C1 segment of cervical spinal cord (tissue), 14 donors: ENCODE results near the gene TEX2.
A peak's percentile ranks its signal among the peaks of the same experiment; 100 is the strongest.
"Not testable (repeated sequence)": the region's sequence is repeated elsewhere in the genome, so short reads cannot be mapped to it uniquely, and the experiment has no call there.

Experiments used
- DNase-seq, 14 donors: peaks; one replicate each; lab custom pipeline; 2025; lab: John Stamatoyannopoulos, UW

The TEX2 gene

DNA sequence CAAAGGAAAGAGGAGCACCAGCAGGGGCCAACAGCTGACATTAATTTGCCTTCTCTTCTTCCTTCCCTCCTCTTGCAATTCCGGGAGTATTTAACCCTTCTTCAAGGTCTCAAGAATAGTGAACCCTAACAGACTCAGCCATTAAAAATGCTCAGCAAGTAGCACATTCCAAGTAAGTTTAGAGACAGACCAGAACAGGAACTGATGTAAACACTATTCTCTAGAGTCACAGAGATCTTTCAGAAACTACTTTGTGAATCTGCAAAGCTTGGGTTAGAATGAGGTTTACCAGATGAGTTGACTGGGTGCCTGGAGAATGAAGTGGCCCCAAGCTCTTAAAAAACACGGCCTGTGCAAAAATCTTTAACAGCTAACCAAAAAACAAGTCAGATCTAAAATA is 50.9 kb downstream of the TEX2 start:
- no peak for DNase-seq

DNA sequence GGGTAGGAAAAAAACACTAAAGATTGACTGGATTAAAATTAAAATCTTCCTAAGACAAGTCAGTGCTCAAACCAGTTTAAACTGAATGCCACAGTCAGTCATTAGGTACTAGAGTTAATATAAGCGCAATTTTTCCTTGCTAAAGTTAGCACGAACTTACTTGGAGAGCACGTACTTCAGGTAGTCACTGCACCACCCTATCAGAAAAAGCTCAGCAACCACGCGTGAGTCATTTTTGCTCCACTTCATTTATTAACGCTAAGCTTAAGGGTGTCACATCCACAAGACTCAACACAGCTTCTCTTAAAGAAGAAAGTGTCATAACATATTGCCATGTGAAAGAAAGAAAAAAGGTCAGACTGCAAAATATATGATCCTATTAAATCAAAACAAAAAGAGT is 53.1 kb downstream of the TEX2 start:
- DNase-seq, result no peak

DNA sequence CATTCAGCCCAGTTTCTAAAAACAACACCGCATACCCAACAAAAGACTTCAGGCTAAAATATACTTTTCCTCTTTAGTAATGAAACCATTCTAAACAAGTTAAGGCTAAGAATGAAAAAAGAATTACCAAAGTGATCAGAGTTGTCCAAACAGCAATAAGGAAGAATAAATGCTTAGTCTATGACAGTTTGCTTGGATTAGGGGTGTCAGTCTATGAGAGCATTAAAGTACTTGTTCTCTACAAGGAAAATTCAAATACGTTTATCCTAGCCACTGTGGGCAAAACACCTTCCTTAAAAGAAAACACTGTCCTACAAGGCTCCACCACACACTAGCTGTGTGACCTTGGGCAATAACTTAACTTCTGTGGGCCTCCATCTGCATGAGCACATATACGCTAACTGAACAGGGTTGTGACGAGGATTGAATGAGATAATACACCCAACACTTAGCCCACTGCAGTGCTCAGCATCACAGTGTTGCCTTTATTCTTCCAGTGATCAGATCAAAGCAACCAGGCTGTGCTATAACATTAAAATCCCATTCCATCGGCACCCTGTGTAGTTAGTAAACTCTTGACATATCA is 53.6 kb downstream of the TEX2 start:
- no peak for DNase-seq

DNA sequence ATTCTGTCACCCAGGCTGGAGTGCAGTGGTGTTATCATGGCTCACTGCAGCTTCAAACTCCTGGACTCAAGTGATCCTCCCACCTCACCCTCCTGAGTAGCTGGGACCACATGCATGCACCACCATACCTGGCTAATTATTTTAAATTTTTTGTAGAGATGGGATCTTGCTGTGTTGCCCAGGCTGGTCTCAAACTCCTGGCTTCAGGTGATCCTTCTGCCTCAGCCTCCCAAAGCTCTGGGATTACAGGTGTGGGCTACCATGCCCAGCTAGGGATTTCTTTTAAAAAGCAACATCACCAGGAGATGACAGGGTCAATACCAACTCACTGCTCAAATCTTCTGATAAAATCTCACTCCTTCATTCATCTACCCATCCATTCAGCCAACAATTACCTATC is 54.4 kb downstream of the TEX2 start:
- not testable (repeated sequence) for DNase-seq

DNA sequence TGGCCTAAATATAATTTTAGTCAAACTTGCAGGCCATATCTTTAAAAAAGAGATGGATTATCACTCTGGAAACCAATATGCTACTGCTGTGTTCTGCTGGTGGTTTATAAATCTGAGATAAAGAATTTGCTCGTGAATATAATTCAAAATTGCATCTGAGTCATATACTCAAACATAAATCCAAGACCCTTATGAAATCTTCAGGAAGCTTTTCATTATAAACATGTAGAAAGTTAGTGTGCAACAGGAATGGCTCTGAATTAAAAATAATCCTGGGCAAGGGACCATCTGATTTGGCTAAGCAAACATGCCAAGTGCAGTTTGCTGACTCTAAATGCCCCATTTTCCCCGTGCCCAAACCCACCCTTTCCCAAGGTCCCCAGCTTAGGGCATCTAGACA is 57.3 kb downstream of the TEX2 start:
- DNase-seq, result no peak

DNA sequence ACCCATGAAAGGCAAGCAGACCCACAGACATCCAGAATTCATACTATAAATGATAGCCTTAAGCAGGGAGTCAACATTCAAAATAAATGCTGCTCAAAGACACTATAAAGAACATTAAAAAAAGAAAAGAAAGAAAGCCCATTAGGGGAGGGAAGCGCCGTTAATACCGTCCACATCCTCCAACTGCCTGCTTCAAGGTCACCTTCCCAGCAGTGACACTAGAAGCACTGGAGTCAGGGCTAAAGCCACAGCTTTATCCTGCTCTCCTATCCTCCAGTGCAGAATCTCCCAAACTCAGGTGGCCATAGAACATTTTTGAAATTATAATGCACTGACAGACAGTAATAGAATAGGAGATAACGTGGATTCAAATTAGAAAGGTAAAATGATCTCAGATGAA is 59.4 kb downstream of the TEX2 start:
- DNase-seq, result no peak

DNA sequence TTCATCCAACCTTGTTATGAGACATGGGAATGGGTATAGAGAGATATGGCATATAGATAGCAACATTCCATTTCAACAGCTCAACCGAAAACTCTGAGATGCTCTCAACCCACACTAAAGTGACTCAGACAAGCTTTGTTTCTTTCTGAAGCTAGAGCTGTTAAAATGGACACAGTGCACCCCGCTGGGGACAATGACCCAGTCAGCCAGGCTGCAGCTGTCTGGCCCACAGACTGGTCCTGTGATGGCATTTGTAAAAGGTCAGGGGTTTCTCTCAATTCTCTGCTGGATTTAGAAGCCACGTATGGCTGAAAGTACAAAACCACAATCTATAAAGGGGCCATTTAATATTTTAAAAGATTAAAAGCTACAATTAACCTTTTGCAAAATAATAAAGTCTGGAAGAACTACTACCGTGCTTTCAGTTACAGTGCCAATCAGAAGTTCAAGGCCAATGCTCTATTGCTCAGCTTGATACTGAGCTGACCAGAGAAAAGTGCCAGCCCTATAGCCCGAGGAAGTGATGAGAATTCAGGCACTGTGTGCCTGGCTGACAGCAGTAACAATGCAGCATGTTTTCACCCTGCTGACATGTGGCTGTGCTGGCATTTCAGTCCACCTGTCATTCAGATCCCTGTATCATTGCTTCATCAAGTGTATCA is 60.2 kb downstream of the TEX2 start:
- peak in 11 of 14 donors; percentile 10 to 71 (median 48) for DNase-seq

DNA sequence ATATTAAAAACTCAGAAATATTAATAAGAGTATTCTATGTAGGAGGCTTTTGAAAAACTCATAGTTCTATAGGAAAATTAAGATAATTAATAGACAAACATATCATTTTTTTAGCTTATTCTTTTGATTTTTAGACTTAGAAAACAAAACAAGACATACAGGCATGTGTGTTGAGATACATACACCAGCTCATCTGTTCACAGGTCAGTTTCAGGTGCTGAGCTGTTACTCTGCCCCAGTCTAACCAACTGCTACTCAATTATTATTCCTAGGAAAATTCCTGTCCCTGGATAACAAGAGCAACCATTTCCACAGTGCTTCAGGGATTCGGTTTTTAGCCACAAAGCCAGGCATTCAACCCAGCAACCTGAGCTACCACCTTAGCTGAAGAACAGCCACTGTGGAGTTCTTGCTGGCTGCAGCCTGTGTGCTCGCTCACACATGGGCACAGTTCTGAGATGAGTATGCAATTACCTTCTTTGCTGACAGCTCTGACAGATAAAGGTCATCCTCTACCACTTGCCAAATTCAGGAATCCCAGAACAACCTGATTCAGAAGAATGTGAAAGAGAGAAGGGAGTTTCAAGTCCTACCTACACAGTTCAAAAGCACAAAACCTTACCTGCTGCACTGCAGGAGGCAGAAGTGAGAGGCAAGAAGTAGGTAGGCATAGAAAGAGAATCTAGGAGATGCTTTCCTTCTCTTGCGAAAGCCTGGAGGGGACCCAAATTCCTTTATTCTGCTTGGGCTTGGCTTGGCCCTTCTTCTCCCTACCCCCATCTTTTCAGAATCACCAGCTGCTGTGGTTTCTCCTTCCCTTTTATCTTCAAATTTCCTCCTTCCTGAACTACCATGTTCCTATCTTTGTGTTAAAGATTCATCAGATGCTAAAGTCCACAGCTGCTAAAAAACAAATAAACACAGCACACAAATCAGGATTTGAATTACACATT is 62.7 kb downstream of the TEX2 start:
- peak in 2 of 14 donors; percentile 12 to 52 for DNase-seq

DNA sequence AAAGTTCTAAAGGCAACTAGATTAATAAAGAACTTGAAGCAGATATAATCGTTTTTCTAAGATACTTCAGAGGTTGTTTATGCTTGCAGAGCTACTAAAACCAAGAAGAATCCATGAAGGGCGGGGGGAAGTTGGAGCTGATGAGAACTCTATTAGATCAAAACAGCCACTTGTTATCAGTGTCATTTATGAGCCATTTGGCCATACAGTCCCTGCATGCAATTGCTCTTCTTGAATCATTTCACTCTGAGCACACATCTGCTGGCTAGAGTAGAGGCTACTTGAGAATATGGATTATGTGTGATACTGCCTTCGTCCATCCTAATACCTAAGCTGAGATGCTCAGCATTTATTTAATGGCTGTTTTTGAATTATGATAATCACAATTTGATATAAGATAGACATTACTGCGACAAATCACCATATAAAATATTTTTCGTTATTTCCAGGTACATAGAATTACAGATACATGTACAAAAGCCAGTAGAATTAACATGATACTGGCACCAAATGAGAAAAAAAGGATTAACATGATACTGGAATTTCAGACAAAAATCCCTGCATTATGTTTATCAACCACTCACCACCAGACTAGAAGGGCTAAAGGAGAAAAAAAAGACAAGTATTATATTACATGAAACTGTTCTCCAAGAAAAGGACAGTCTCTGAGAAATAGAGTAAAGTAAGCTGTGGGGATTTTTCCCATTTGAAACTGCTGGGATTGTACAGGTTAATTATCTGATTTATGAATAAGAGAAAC is 64.5 kb downstream of the TEX2 start:
- no peak for DNase-seq

DNA sequence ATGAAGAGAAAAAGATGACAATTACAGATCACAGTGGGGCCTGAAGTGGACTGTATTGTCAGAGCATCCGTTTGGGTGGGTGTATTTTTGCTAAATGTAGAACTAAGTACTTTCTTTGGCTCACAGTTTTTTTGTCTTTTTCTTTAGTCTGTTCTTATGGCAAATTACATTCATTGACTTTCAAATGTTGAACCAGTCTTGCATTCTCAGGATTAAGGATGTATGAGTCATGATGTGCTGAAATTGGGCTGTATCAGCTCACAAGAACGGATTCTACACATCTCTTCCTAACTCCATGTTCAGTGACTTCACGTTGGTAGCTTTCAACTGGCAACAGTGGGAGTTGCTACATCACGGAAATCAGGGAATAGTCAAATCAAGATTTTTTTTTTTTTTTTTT is 66.5 kb downstream of the TEX2 start:
- no peak for DNase-seq

DNA sequence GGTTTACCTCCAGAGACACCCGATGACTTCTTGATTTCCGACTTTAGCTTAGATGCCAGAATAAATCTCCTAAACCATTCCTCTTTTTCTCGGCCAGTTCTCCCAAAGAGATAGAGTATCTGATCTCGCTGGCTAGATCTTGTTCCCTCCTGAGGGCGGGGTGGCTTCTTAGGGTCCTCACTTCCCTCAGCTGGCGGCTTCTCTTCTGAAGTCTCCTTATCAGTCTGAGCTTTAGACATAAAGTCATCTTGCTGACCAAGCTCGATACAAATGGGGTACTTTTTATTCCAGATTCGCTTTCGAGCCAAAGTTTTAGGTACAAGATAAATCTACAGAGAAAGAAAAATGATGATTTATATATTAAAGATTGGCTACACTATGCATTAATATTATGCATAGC is 69.5 kb downstream of the TEX2 start:
- no peak for DNase-seq

DNA sequence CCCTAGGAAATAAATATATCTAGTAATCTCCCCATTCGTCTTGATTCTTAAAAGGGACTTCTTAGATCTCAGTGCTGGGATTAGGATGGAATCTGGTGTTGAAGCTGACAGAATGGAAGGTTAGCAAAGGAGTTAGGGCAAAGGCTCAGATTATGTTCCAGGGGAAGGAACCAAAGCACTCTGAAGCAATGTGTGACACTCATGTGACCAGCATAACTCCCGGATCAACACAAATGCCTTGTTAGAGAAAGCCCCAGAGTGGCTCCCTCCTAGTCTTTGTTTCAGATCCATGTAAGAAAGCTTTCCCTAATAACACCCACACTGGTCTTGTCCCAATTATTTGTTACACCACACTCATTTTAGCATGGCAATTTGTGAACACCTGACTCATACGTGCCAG is 70.5 kb downstream of the TEX2 start:
- DNase-seq, result peak in 1 of 14 donors; percentile 12

DNA sequence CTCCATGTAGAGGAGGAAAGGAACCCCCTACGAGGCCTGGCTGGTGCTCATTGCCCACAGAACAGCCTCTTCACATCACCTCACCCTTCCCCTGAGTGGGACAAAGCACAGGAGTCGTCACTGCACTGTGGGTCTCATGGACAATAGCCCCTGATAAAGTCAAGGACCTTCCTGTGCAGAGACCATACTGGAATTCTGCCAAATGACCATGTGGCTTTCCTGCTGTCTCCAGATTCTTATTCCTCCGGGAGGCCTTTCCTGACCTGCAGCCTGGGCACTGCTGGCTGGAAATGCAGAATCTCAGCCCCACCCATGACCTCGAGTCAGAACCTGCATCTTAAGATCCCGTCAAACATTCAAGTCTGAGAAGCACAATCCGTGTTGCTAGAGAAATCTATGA is 72.6 kb downstream of the TEX2 start:
- DNase-seq, result no peak

DNA sequence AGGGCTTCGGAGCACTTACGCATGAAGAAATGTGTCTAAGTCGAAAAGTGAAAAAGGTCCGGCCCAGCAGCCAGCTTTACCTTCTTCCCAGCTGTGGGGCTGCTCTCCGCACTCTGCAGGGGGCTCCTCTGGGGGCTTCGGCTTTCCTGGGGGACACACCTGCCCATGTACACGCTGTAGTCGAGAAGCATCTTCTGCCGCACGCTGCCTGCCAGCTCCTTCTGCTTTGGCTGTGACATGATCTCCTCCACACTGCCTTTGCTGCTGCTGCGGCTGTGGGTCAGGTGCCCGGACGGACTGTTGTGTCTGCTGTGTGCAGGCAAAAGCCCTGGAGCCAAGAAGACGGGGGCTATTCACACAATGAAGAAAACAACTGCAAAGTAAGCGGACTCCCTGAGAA is 75.0 kb downstream of the TEX2 start:
- DNase-seq, result no peak

DNA sequence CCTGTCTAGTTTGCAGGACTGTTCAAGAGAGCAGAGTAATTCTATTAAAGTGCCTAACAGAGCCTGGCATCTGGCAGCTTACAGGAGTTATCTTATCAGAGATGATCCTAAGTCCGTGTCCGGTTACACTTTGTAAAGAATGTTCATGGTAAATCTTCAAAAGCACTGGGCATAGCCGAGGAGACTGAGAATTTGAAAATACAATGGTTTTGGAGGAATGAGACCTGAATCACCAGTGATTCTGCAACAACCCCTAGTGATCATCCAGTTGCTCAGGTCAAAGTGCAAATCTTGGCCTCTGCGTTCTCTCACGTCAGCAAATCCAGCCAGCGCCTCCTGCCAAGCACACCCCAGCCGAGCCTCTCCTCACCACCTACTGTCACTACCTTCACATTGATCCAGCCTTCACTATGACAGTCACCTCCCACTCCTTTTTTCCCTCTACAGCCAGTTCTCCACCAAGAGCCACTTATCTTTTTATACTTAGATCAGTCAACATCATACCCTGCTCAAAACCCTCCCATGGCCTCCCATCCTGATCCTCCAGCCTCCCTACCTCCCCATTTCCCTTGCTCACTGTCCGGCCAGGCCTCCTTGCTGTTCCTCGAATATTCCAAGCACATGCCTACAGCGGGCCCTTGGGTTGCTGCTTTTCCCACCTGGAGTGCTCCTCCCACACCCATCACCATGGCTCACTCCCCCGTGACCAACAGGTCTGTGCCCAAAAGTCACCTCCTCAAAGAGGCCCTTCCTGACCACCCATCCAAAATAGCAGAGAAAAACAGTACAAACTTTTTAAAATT is 75.8 kb downstream of the TEX2 start:
- no peak for DNase-seq

DNA sequence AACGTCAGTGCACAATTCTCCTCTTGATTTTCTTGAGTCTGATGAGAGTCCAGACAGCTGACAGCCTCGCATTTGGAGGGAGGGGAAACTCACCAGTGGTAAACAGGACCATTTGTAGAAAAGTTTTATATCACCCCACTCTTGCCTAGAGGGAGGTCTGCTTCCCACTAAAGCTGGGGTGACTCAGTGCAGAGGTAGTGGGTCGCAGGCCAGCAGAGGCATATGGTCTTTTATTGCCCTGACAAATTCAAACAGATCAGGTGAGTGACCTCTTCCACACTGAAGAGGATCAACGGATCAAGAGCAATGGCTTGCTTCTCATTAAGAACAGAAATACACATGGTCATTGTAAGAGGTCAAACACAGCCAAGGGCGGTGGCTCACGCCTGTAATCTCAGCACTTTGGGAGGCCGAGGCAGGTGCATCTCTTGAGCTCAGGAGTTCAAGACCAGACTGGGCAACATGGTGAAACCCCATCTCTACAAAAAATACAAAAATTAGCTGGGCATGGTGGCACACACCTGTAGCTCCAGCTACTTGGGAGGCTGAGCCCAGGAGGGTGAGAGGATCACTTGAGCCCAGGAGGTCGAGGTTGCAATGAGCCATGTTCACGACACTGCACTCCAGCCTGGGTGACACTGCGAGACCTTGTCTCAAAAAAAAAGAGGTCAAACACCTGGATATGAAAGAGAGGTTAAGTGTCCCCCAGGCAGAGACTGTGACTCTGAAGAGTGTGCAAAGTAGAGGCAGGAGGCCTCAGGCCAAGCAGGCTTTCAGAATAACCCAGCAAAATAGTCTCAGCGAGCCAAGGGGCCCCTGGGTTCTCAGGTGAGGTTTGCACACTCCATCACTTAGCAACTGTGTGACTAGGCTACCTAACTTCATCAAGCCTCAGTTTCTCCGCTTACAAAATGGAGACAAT is 76.6 kb downstream of the TEX2 start:
- no peak for DNase-seq

DNA sequence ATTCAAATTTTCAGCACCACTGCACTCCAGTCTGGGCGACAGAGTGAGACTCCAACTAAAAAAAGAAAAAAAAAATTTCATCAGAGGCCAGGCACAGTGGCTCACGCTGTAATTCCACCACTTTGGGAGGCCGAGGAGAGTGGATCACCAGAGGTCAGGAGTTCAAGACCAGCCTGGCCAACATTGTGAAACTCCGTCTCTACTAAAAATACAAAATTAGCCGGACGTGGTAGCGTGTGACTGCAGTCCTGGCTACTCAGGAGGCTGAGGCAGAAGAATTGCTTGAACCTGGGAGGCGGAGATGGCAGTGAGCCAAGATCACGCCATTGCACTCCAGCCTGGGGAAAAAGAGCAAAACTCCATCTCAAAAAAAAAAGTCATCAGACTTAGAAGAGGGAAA is 77.5 kb downstream of the TEX2 start:
- not testable (repeated sequence) for DNase-seq

DNA sequence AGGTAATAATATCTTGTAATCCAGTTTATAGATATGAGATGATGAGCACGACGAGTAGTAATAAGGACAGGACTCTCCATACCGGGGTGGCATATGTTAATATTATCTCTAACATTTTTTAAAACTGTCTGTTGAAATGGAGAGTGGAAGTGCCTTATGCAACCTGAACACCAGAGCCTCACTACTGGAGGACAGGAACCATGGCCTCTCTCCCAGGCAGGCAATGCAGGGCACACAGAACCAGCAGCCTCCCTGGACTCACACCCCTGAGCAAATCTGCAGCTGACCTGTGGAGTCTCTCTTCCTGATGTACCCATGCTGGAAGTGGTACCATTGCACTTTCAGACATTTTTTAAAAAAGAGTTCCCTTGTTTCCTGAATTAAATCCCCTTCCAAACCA is 78.0 kb downstream of the TEX2 start:
- DNase-seq, result no peak

DNA sequence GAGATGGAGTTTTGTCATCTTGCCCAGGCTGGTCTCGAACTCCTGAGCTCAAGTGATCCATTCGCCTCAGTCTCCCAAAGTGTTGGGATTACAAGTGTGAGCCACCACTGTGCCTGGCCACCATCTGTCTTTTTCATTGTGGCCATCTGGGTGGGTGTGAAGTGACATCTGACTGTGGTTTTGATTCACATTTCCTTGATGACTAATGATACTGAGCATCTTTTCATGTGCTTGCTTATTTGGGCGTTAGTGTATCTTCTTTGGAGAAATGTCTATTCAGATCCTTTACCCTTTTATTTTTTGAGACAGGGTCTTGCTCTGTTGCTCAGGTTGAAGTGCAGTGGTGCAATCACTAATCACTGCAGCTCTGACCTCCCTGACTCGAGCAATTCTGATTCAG is 79.2 kb downstream of the TEX2 start:
- no peak for DNase-seq
